Dendritic cell treated with granulocyte-macrophage colony-stimulating factor and Interleukin-4, amounts not matched to agents 40 ng/mL and 50 ng/mL, for 4 days (primary cell): Measurements from ENCODE around the gene OSGEPL1.
"Not testable (repeated sequence)": the region's sequence is repeated elsewhere in the genome, so short reads cannot be mapped to it uniquely, and the experiment has no call there.

Experiments
- H3K27ac Mint-ChIP-seq: one replicate; pipeline ENCODE4 v1.8.0; 2022; ENCODE audit warnings: mild to moderate bottlenecking, mixed read lengths
- H3K27me3 Mint-ChIP-seq: one replicate; pipeline ENCODE4 v1.8.0; 2022; ENCODE audit warnings: mild to moderate bottlenecking, mixed read lengths
- H3K36me3 Mint-ChIP-seq: one replicate; pipeline ENCODE4 v1.8.0; 2022; ENCODE audit warnings: low read depth, mixed read lengths
- H3K4me1 Mint-ChIP-seq: one replicate; pipeline ENCODE4 v1.8.0; 2022; ENCODE audit warnings: low read depth, mixed read lengths
- H3K4me3 Mint-ChIP-seq: one replicate; pipeline ENCODE4 v1.8.0; 2022; ENCODE audit warnings: mild to moderate bottlenecking, moderate library complexity, mixed read lengths
- H3K9me3 Mint-ChIP-seq: one replicate; pipeline ENCODE4 v1.8.0; 2022; ENCODE audit warnings: mixed read lengths
- intact Hi-C: fragments of 100-400 bp; cut with micrococcal nuclease; formaldehyde crosslinking; loops from one replicate; pipeline ENCODE4 v1.15.0; 2022

Gene OSGEPL1

DNA sequence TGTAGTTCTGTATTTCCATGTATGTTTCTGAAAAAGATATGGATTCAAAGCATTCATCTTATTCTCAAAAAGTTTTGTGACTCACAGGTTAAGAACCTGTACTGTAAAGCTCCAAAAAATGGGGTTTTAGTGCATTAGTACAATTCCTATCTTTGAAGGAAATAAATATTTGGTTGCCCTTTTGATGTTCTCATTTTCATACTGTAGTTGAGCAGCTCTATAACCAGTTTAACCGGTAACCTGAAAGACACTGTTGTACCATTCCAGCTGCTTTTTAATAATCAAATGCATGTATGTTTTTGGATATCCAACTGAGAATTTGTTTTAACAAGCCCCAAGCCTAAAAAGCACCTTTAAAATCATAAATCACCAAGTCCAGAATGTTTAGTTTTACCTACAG, 9.6 kb upstream of the OSGEPL1 start:
- H3K9me3 Mint-ChIP-seq = no peaks in the 10 kb centered on the region
- H3K4me3 Mint-ChIP-seq = no peak overlapping the region
- H3K27me3 Mint-ChIP-seq = no peaks in the 10 kb centered on the region
- H3K27ac Mint-ChIP-seq = no peak overlapping the region
- peaks cover 10% of the 10 kb centered on the region for H3K4me1 Mint-ChIP-seq
- peaks cover 70% of the 10 kb centered on the region for H3K36me3 Mint-ChIP-seq
- intact Hi-C loops = no loop called here

DNA sequence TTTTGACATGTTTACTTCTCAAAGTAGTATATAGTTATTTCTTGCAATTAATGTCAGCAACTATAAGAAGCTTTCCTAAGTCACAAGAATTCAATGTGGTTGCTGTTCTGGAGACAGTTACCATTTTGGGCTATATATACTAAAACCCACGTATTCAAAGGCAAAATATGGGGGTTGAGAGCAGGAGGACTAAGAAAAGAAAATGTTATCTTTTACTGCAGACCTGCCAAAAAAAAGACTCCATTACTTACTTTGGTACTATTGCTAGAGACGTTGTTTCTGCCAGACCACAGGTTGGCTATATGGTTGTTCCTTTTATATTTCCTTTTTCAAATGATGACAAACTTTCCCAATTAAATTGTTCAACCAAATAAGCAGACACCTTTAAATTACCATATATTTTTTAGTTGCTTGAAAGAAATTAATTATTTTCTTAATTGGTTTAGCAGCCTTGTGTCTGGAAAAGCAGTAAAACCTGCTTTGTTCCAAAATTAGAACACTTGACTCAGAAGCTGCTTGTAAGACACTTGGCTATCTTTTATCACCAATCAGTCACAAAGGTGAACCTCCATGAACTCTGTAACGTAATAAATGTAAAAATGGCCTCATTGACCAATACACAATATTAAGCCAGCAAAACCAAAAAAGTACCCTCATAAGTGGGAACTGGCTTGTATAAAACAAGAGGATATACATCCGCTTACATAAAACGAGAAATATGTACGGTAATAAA, 8.2 kb upstream of the OSGEPL1 start:
- H3K9me3 Mint-ChIP-seq = no peaks in the 10 kb centered on the region
- intact Hi-C loops = no loop called here
- no peaks in the 10 kb centered on the region for H3K27me3 Mint-ChIP-seq
- peaks cover 10% of the 10 kb centered on the region for H3K4me1 Mint-ChIP-seq
- no peak overlapping the region for H3K4me3 Mint-ChIP-seq
- H3K36me3 Mint-ChIP-seq = peaks cover 70% of the 10 kb centered on the region
- no peak overlapping the region for H3K27ac Mint-ChIP-seq

DNA sequence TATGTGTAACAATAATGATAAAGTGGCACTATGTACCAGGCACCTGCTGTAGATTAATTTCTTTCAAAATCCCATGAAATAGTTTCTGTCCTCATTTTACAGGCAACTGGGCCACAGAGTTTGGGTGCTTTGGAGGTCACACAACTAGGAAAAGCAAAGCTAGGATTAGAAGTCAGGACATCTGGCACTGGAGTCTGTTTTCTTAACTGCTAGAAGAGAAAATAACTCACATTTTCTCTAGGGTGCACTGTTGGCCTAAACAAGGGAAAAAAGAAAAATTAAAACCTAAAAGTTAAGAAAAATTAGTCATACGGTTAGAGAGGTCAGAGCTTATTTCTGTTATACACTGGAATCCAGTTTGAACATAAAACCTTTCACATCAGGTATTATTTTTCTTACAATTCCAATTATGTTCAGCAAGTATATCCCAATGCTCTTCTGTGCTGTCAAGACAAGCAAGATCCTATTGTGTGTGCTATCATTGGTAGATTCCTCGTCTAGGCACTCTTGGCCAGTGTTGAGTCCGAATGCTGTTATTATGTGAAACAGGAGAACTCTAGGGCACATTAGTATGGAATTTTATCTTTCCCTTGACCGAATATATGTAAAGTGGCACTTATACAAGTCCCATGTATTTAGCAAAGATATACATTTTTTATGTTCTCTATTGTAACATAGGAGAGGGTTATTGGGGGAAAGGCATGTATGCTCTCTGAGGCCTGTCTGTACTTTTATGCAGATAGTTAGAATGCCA, 1.5 kb upstream of the OSGEPL1 start:
- Mint-ChIP-seq H3K9me3 (no peaks in the 10 kb centered on the region), H3K4me1 (peaks cover 6% of the 10 kb centered on the region), H3K27ac (peak overlapping the region; percentile 91), H3K36me3 (peaks cover 25% of the 10 kb centered on the region), H3K4me3 (no peak overlapping the region), H3K27me3 (no peaks in the 10 kb centered on the region)
- intact Hi-C loops = loop anchor here (1.0 to 5.0 kb wide), 2 partner anchors 20 to 102 kb away; partner anchors contain the start of genes ASNSD1, ORMDL1 and PMS1

GRCh38 chr2:189762229-189762550, 402 bp downstream of the OSGEPL1 start:
- Mint-ChIP-seq H3K36me3 (peaks cover 23% of the 10 kb centered on the region), H3K9me3 (no peaks in the 10 kb centered on the region), H3K4me1 (peaks cover 6% of the 10 kb centered on the region), H3K27me3 (no peaks in the 10 kb centered on the region), H3K4me3 (peak overlapping the region; percentile 83), H3K27ac (peak overlapping the region; percentile 91)
- intact Hi-C loops = loop anchor here (5.0 kb wide), 1 partner anchor 100 kb away; the partner anchor contains the start of gene ASNSD1

GRCh38 chr2:189760154-189760553, 2.4 kb downstream of the OSGEPL1 start:
- H3K36me3 Mint-ChIP-seq = peaks cover 23% of the 10 kb centered on the region
- not testable (repeated sequence) for H3K27ac Mint-ChIP-seq, H3K9me3 Mint-ChIP-seq, H3K4me1 Mint-ChIP-seq, H3K4me3 Mint-ChIP-seq, H3K27me3 Mint-ChIP-seq
- intact Hi-C loops = loop anchor here (5.0 kb wide), 1 partner anchor 98 kb away; the partner anchor contains the start of gene ASNSD1

GRCh38 chr2:189756311-189756952, 6.2 kb downstream of the OSGEPL1 start:
- intact Hi-C loops = no loop called here
- Mint-ChIP-seq H3K9me3 (no peaks in the 10 kb centered on the region), H3K27ac (no peak overlapping the region), H3K27me3 (no peaks in the 10 kb centered on the region), H3K36me3 (peaks cover 46% of the 10 kb centered on the region), H3K4me3 (no peak overlapping the region), H3K4me1 (no peaks in the 10 kb centered on the region)

GRCh38 chr2:189751080-189751658, 11.4 kb downstream of the OSGEPL1 start:
- Mint-ChIP-seq H3K27me3 (no peaks in the 10 kb centered on the region), H3K9me3 (no peaks in the 10 kb centered on the region), H3K4me1 (peaks cover 5% of the 10 kb centered on the region), H3K4me3 (no peak overlapping the region), H3K27ac (no peak overlapping the region), H3K36me3 (peaks cover 39% of the 10 kb centered on the region)
- intact Hi-C loops = loop anchor here (1.0 to 5.0 kb wide), 2 partner anchors 36 to 319 kb away; no protein-coding TSS in a partner anchor

DNA sequence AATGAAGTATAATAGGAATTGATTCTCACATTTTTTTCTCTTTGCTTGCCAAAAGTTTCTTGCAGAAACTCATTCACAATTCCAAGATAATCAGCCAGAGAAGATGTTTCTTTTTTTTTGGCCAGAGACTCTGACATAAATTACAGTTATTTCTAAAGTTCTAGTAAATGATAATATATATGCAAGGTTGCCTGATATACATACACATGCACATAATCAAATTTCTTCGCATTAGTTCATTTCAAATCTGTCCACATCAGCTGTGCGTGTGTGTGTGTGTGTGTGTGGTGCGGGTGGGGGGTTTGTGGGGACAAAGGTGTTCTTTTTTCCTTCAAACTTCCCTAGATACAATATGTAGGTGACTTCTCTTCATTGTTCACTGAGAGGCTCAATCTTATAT, 33.2 kb downstream of the OSGEPL1 start:
- intact Hi-C loops = no loop called here
- H3K4me1 Mint-ChIP-seq = no peaks in the 10 kb centered on the region
- H3K4me3 Mint-ChIP-seq = no peak overlapping the region
- H3K27ac Mint-ChIP-seq = no peak overlapping the region
- H3K9me3 Mint-ChIP-seq = no peaks in the 10 kb centered on the region
- H3K27me3 Mint-ChIP-seq = no peaks in the 10 kb centered on the region
- H3K36me3 Mint-ChIP-seq = no peaks in the 10 kb centered on the region

- H3K4me1 Mint-ChIP-seq = no peaks in the 10 kb centered on the region
- no peak overlapping the region for H3K4me3 Mint-ChIP-seq
- H3K9me3 Mint-ChIP-seq = no peaks in the 10 kb centered on the region
- no peaks in the 10 kb centered on the region for H3K27me3 Mint-ChIP-seq
- H3K27ac Mint-ChIP-seq = no peak overlapping the region
- H3K36me3 Mint-ChIP-seq = no peaks in the 10 kb centered on the region
- intact Hi-C loops = no loop called here
Measured at GRCh38 chr2:189726849-189727248, 35.7 kb downstream of the OSGEPL1 start.

DNA sequence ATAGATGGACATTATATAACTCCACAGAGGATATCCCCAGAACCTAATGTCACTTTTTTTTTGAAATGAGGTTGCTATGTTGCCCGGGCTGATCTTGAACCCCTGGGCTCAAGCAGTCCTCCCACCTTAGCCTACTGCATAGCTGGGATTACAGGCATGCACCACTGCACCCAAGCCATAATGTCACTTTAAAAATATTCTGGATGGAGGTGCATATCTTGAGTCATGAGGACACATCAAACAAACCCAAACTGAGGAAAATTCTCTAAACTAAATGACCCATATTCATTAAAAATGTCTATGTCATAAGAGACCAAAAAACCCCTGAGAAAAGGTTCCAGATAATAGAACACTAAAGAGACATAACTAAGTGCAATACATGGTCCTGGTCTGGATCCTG, 36.3 kb downstream of the OSGEPL1 start:
- H3K27me3 Mint-ChIP-seq = no peaks in the 10 kb centered on the region
- H3K36me3 Mint-ChIP-seq = no peaks in the 10 kb centered on the region
- no peak overlapping the region for H3K27ac Mint-ChIP-seq
- no peaks in the 10 kb centered on the region for H3K9me3 Mint-ChIP-seq
- intact Hi-C loops = no loop called here
- no peaks in the 10 kb centered on the region for H3K4me1 Mint-ChIP-seq
- H3K4me3 Mint-ChIP-seq = no peak overlapping the region

DNA sequence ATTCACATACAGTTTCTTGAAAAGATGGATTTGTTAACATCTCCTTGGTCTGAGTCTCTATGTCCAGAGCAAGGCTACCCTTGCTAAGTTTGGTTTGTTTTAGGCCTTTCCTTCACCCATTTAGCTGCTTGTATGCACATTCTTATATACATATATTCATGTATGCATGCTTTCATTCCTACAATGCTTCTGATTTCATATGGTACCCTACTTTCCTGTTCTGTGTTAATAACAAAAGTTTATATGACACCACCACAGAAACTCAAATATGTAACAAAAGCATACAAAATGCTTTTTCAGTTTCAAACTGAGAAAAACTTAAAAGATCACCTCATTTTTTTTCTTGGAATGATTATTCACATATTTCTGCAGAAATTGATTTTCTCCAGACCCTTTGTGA, 39.4 kb downstream of the OSGEPL1 start:
- Mint-ChIP-seq H3K27ac (no peak overlapping the region), H3K4me3 (no peak overlapping the region), H3K4me1 (peaks cover 9% of the 10 kb centered on the region), H3K9me3 (no peaks in the 10 kb centered on the region), H3K36me3 (no peaks in the 10 kb centered on the region), H3K27me3 (no peaks in the 10 kb centered on the region)
- intact Hi-C loops = no loop called here

DNA sequence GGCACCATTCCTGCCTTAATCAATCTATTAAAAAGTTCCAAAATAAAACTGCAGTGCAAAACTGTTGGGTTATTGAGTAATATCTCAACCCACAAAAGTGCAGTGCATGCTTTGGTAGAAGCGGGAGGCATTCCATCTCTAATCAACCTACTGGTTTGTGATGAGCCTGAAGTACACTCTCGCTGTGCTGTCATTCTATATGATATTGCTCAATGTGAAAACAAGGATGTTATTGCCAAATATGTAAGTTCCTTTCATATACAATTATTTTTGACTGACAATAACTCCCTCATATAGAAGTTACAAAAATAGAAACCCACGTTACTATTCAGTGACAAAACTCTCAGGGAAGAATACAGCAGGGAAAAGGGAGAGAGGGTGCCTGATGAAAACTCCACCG, 43.0 kb downstream of the OSGEPL1 start:
- H3K36me3 Mint-ChIP-seq = no peaks in the 10 kb centered on the region
- H3K4me1 Mint-ChIP-seq = peaks cover 9% of the 10 kb centered on the region
- H3K27me3 Mint-ChIP-seq = no peaks in the 10 kb centered on the region
- no peak overlapping the region for H3K4me3 Mint-ChIP-seq
- H3K9me3 Mint-ChIP-seq = no peaks in the 10 kb centered on the region
- intact Hi-C loops = no loop called here
- H3K27ac Mint-ChIP-seq = no peak overlapping the region

GRCh38 chr2:189717593-189717992, 45.0 kb downstream of the OSGEPL1 start:
- H3K4me1 Mint-ChIP-seq, intact Hi-C loops, H3K4me3 Mint-ChIP-seq, H3K27me3 Mint-ChIP-seq, H3K27ac Mint-ChIP-seq, H3K36me3 Mint-ChIP-seq: not testable (repeated sequence)
- H3K9me3 Mint-ChIP-seq = peaks cover 12% of the 10 kb centered on the region
